WTC11 (cell line): ENCODE data around the gene CEACAM8. TPM values are rescaled to one million over a fixed set of nuclear protein-coding genes. Genes with fewer than 3 reads are reported as not detected.
"Not testable (repeated sequence)": the region's sequence is repeated elsewhere in the genome, so short reads cannot be mapped to it uniquely, and the experiment has no call there.

Source experiments
- ATAC-seq: fragments of 200-7000 bp; cut with Tn5 transposase; 2 replicates; pipeline ENCODE4 v1.10.0; 2021; ENCODE audit warnings: mild to moderate bottlenecking, moderate library complexity
- CTCF ChIA-PET: fragments of 300-600 bp; sonication (Branson Sonifier 250); formaldehyde crosslinking; loops from one replicate; lab custom pipeline; 2021; ENCODE audit warnings: antibody characterized with exemption; lab: Charles Lee
- POLR2A ChIA-PET: fragments of 350-600 bp; sonication (Branson Sonifier 250); formaldehyde crosslinking; loops from one replicate; lab custom pipeline; 2021; ENCODE audit warnings: antibody characterized with exemption; lab: Charles Lee
- DNase-seq: peaks from one replicate; pipeline ENCODE4 v3.0.0; 2021; ENCODE audit warnings: low spot score
- H3K27ac Mint-ChIP-seq: 2 replicates; pipeline ENCODE4 v1.8.0; 2021; ENCODE audit warnings: mixed read lengths
- H3K27me3 Mint-ChIP-seq: 2 replicates; pipeline ENCODE4 v1.8.0; 2021; ENCODE audit warnings: low read depth, mild to moderate bottlenecking, moderate library complexity, mixed read lengths
- H3K36me3 Mint-ChIP-seq: 2 replicates; pipeline ENCODE4 v1.8.0; 2021; ENCODE audit warnings: mixed read lengths
- H3K4me1 Mint-ChIP-seq: 2 replicates; pipeline ENCODE4 v1.8.0; 2022; ENCODE audit warnings: mixed read lengths
- H3K4me3 Mint-ChIP-seq: 2 replicates; pipeline ENCODE4 v1.8.0; 2021; ENCODE audit warnings: mild to moderate bottlenecking, moderate library complexity, mixed read lengths
- H3K9me3 Mint-ChIP-seq: 2 replicates; pipeline ENCODE4 v1.8.0; 2021; ENCODE audit warnings: mixed read lengths
- EMX1 ChIP-seq: fragments of 250-450 bp; sonication (Bioruptor Pico); IDR thresholded peaks from 2 replicates; pipeline ENCODE4 v1.8.0; 2021; ENCODE audit warnings: mild to moderate bottlenecking
- ESRRA ChIP-seq: sonication (generic); formaldehyde crosslinking; IDR thresholded peaks from 2 replicates; pipeline ENCODE4 v1.8.1; 2022; ENCODE audit warnings: mild to moderate bottlenecking, missing genetic modification reagents, borderline replicate concordance
- MXD4 ChIP-seq: fragments of 250-450 bp; sonication (Bioruptor Pico); IDR thresholded peaks from 2 replicates; pipeline ENCODE4 v1.8.0; 2021; ENCODE audit warnings: mild to moderate bottlenecking, moderate library complexity, borderline replicate concordance
- PRRX2 ChIP-seq: fragments of 250-450 bp; sonication (Bioruptor Pico); IDR thresholded peaks from 2 replicates; pipeline ENCODE4 v1.8.0; 2021; ENCODE audit warnings: mild to moderate bottlenecking
- SMAD4 ChIP-seq: sonication (generic); formaldehyde crosslinking; IDR thresholded peaks from 2 replicates; pipeline ENCODE4 v1.8.0; 2022; ENCODE audit warnings: mild to moderate bottlenecking, missing genetic modification reagents
- SOX15 ChIP-seq: fragments of 250-450 bp; sonication (Bioruptor Pico); IDR thresholded peaks from 2 replicates; pipeline ENCODE4 v1.9.0; 2021; ENCODE audit warnings: mild to moderate bottlenecking
- SP1 ChIP-seq: sonication (generic); formaldehyde crosslinking; conservative IDR thresholded peaks from 2 replicates; pipeline ENCODE4 v1.8.1; 2022; ENCODE audit warnings: missing genetic modification reagents
- USF2 ChIP-seq: sonication (generic); formaldehyde crosslinking; IDR thresholded peaks from 2 replicates; pipeline ENCODE4 v1.8.1; 2023; ENCODE audit warnings: mild to moderate bottlenecking, missing genetic modification reagents, moderate library complexity
- ZBTB21 ChIP-seq: sonication (generic); formaldehyde crosslinking; IDR thresholded peaks from 2 replicates; pipeline ENCODE4 v1.8.1; 2023; ENCODE audit warnings: mild to moderate bottlenecking, missing genetic modification reagents, borderline replicate concordance
- ZNF121 ChIP-seq: sonication (generic); formaldehyde crosslinking; IDR thresholded peaks from 2 replicates; pipeline ENCODE4 v1.8.0; 2023; ENCODE audit warnings: missing genetic modification reagents
- ZNF138 ChIP-seq: sonication (generic); formaldehyde crosslinking; conservative IDR thresholded peaks from 2 replicates; pipeline ENCODE4 v1.8.1; 2022; ENCODE audit warnings: mild to moderate bottlenecking, moderate library complexity, missing genetic modification reagents
- ZNF396 ChIP-seq: fragments of 250-450 bp; sonication (Bioruptor Pico); IDR thresholded peaks from 2 replicates; pipeline ENCODE4 v1.8.0; 2021; ENCODE audit warnings: mild to moderate bottlenecking, moderate library complexity, borderline replicate concordance
- ZNF416 ChIP-seq: fragments of 250-450 bp; sonication (Bioruptor Pico); IDR thresholded peaks from 2 replicates; pipeline ENCODE4 v1.9.0; 2021; ENCODE audit warnings: mild to moderate bottlenecking, inconsistent platforms
- ZNF512 ChIP-seq: sonication (generic); formaldehyde crosslinking; IDR thresholded peaks from 2 replicates; pipeline ENCODE4 v1.8.1; 2022; ENCODE audit warnings: missing genetic modification reagents, borderline replicate concordance
- ZNF532 ChIP-seq: fragments of 250-450 bp; sonication (Bioruptor Pico); IDR thresholded peaks from 2 replicates; pipeline ENCODE4 v1.9.0; 2021; ENCODE audit warnings: mild to moderate bottlenecking, borderline replicate concordance
- total RNA-seq: library from RNA; stranded (reverse); gene quantifications from 3 replicates; pipeline ENCODE4 v1.2.3, GENCODE V29; 2021
- TF ChIP-seq, protein P1 (sequence below): fragments of 250-450 bp; sonication (Bioruptor Pico); IDR thresholded peaks from 2 replicates; pipeline ENCODE4 v1.9.0; 2021; ENCODE audit warnings: mild to moderate bottlenecking
- TF ChIP-seq, protein P2 (sequence below): sonication (generic); formaldehyde crosslinking; conservative IDR thresholded peaks from 2 replicates; pipeline ENCODE4 v1.8.1; 2022; ENCODE audit warnings: mild to moderate bottlenecking, missing genetic modification reagents
- TF ChIP-seq, protein P3 (sequence below): sonication (generic); formaldehyde crosslinking; IDR thresholded peaks from 2 replicates; pipeline ENCODE4 v1.8.0; 2022; ENCODE audit warnings: missing genetic modification reagents

CEACAM8 gene
- total RNA-seq, 1 experiment from 2014 or later: not detected

GRCh38 chr19:42619271-42619670 lies 24.5 kb upstream of the CEACAM8 start (continued):
- TF ChIP-seq ZNF532 (CRISPR knock-in tag): no peak
- no peak for TF ChIP-seq ZNF138 (CRISPR knock-in tag)
- TF ChIP-seq ESRRA: no peak

DNA sequence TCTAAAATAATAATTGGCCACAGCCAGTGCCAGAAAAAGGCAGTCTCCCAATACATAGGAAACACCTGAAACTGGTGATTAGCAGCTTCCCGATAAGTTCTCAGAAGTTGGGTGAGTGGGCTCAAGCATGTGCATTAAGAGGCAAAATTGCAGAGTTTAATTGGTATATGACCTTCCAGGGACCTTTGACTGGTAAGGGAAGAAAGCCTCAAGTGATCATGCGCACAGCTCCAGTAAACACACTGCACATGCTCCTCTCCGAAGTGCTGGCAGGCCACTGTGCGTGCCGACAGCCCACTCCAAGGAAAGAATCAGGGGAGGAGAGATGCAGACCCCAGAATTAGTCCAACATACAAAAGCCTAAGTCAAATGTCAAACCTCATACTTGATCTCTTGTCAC lies 18.9 kb upstream of the CEACAM8 start:
- TF ChIP-seq, protein P1, sequence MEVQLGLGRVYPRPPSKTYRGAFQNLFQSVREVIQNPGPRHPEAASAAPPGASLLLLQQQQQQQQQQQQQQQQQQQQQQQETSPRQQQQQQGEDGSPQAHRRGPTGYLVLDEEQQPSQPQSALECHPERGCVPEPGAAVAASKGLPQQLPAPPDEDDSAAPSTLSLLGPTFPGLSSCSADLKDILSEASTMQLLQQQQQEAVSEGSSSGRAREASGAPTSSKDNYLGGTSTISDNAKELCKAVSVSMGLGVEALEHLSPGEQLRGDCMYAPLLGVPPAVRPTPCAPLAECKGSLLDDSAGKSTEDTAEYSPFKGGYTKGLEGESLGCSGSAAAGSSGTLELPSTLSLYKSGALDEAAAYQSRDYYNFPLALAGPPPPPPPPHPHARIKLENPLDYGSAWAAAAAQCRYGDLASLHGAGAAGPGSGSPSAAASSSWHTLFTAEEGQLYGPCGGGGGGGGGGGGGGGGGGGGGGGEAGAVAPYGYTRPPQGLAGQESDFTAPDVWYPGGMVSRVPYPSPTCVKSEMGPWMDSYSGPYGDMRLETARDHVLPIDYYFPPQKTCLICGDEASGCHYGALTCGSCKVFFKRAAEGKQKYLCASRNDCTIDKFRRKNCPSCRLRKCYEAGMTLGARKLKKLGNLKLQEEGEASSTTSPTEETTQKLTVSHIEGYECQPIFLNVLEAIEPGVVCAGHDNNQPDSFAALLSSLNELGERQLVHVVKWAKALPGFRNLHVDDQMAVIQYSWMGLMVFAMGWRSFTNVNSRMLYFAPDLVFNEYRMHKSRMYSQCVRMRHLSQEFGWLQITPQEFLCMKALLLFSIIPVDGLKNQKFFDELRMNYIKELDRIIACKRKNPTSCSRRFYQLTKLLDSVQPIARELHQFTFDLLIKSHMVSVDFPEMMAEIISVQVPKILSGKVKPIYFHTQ: no peak
- TF ChIP-seq USF2 (no peak), PRRX2 (no peak), SOX15 (CRISPR knock-in tag) (no peak), SP1 (CRISPR knock-in tag) (no peak), ZNF121 (CRISPR knock-in tag) (no peak), SMAD4 (CRISPR knock-in tag) (no peak), ZNF396 (no peak), ZNF512 (no peak), ZBTB21 (no peak), ZNF416 (CRISPR knock-in tag) (no peak), MXD4 (CRISPR knock-in tag) (no peak), EMX1 (CRISPR knock-in tag) (no peak)
- TF ChIP-seq, protein P2, sequence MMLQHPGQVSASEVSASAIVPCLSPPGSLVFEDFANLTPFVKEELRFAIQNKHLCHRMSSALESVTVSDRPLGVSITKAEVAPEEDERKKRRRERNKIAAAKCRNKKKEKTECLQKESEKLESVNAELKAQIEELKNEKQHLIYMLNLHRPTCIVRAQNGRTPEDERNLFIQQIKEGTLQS (CRISPR knock-in tag): no peak
- TF ChIP-seq, protein P3, sequence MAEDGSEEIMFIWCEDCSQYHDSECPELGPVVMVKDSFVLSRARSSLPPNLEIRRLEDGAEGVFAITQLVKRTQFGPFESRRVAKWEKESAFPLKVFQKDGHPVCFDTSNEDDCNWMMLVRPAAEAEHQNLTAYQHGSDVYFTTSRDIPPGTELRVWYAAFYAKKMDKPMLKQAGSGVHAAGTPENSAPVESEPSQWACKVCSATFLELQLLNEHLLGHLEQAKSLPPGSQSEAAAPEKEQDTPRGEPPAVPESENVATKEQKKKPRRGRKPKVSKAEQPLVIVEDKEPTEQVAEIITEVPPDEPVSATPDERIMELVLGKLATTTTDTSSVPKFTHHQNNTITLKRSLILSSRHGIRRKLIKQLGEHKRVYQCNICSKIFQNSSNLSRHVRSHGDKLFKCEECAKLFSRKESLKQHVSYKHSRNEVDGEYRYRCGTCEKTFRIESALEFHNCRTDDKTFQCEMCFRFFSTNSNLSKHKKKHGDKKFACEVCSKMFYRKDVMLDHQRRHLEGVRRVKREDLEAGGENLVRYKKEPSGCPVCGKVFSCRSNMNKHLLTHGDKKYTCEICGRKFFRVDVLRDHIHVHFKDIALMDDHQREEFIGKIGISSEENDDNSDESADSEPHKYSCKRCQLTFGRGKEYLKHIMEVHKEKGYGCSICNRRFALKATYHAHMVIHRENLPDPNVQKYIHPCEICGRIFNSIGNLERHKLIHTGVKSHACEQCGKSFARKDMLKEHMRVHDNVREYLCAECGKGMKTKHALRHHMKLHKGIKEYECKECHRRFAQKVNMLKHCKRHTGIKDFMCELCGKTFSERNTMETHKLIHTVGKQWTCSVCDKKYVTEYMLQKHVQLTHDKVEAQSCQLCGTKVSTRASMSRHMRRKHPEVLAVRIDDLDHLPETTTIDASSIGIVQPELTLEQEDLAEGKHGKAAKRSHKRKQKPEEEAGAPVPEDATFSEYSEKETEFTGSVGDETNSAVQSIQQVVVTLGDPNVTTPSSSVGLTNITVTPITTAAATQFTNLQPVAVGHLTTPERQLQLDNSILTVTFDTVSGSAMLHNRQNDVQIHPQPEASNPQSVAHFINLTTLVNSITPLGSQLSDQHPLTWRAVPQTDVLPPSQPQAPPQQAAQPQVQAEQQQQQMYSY (CRISPR knock-in tag): no peak
- TF ChIP-seq, all 79 proteins: peak for 0
- ChIA-PET CTCF (interaction anchor here (1.5 kb wide), 1 partner anchor 21 kb away, joined by 5 read pairs; no protein-coding TSS in a partner anchor), POLR2A (no interaction called here)
- Mint-ChIP-seq H3K9me3 (peaks cover 26% of the 10 kb centered on the region), H3K4me3 (no peak overlapping the region), H3K4me1 (peaks cover 7% of the 10 kb centered on the region; the same call in 1 of the 2 replicates), H3K27ac (no peak overlapping the region), H3K36me3 (peaks cover 21% of the 10 kb centered on the region), H3K27me3 (peaks cover 6% of the 10 kb centered on the region)
- ATAC-seq (no peak), DNase-seq (no peak)

DNA sequence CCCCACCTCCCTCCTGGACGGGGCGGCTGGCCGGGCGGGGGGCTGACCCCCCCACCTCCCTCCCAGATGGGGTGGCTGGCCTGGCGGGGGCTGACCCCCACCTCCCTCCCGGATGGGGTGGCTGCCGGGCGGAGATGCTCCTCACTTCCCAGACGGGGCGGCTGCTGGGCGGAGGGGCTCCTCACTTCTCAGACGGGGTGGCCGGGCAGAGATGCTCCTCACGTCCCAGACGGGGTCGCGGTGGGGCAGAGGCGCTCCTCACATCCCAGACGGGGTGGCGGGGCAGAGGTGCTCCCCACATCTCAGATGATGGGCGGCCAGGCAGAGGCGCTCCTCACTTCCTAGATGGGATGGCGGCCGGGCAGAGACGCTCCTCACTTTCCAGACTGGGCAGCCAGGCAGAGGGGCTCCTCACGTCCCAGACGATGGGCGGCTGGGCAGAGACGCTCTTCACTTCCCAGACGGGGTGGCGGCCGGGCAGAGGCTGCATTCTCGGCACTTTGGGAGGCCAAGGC lies 15.7 kb upstream of the CEACAM8 start:
- ATAC-seq, POLR2A ChIA-PET, DNase-seq, H3K27ac Mint-ChIP-seq, CTCF ChIA-PET, H3K4me3 Mint-ChIP-seq, H3K4me1 Mint-ChIP-seq: not testable (repeated sequence)
- H3K36me3 Mint-ChIP-seq: peaks cover 21% of the 10 kb centered on the region
- H3K9me3 Mint-ChIP-seq: peaks cover 29% of the 10 kb centered on the region
- peaks cover 12% of the 10 kb centered on the region for H3K27me3 Mint-ChIP-seq
